ENCODE measurements around the gene PPFIBP1.

PPFIBP1 gene

DNA sequence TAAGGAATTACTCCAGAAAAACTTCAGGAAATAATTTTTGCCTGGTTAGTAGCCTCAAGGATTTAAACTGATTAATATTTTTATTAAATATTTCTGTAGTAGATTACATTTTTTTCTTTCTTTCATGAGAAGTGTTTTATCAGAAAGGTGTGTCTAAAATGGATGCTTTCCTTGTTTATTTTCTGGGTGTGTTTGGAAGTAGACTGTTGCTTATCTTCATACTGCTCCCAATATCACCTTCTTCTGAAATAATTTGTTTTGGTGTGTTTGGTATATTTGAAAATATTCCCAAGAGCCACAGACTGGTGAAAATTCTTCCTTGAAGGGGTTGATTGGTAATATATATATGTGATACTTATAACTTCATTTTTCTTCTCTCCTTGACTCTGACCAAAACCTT, 162.1 kb downstream of the PPFIBP1 start:
- no peak overlapping the region for H3K4me3 ChIP-seq (ENCODE audit: low read depth, low read length)
- DNase-seq (ENCODE audit: low read depth) = no peak

DNA sequence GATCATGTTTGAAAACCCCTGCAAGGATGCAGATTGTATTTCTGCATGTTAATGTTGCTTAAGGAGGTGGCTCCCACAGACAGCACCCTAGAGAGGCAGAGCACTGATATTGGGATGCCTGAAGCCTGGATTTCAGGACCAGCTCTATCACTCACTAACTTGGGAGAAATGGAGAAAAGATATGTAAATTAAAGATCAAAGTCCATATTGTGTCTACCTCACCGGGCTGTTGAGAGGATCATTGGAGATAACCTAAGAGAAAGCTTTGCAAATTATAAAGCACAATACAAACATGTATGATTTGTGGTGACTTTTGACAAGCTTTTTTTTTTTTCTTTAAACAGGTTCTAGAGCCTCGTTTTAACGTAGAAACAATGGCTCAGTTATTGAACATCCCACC, 164.7 kb downstream of the PPFIBP1 start:
- no peak for DNase-seq (ENCODE audit: low read depth)
- H3K4me3 ChIP-seq (ENCODE audit: low read depth, low read length) = no peak overlapping the region

DNA sequence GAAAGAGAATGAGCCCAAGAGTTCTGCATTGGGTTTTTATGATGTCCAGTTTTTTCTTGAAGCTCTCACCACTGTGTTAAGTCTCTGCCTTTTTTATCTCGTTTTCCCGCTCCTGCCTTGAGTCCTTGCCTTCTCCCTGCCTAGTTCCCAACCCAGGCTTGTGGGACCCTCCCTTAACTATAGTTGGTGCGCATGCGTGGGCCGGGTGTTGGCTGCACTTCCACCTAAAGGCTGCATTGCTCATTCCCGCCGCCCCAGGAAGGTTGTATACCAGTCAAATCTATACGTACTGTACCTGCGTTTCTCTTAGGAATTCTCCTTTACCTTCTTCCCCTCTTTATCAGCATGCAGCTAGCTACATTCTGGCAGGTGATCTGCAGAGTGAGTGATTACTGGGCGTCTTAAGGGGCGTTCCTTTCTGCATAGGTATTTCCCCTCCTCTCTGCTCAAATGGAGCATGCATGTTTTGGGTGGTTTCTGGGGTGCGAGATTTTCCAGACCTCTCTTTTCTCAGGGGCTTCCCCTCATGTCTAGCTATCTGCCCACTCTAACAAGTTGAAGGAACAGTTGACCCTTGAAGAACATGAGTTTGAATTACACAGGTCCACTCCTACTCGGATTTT, 165.7 kb downstream of the PPFIBP1 start:
- no peak for DNase-seq (ENCODE audit: low read depth)
- H3K4me3 ChIP-seq (ENCODE audit: low read depth, low read length) = no peak overlapping the region

DNA sequence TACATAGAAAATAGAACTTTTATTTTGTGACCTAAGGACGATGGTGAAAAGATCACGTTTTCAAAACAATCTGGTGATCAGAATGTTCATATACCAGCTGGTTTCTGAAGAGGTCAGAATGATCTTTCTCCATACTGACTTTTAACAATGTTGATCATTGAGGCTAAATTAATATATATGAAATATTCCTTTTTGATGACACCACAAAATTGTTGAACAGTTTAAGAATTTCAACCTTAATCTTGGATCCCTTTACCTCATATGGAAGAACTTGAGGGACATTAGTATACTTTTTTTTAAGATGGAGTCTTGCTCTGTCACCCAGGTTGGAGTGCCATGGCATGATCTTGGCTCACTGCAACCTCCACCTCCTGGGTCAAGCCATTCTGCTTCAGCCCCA, 169.4 kb downstream of the PPFIBP1 start:
- H3K4me3 ChIP-seq (ENCODE audit: low read depth, low read length) = no peak overlapping the region
- no peak for DNase-seq (ENCODE audit: low read depth)

DNA sequence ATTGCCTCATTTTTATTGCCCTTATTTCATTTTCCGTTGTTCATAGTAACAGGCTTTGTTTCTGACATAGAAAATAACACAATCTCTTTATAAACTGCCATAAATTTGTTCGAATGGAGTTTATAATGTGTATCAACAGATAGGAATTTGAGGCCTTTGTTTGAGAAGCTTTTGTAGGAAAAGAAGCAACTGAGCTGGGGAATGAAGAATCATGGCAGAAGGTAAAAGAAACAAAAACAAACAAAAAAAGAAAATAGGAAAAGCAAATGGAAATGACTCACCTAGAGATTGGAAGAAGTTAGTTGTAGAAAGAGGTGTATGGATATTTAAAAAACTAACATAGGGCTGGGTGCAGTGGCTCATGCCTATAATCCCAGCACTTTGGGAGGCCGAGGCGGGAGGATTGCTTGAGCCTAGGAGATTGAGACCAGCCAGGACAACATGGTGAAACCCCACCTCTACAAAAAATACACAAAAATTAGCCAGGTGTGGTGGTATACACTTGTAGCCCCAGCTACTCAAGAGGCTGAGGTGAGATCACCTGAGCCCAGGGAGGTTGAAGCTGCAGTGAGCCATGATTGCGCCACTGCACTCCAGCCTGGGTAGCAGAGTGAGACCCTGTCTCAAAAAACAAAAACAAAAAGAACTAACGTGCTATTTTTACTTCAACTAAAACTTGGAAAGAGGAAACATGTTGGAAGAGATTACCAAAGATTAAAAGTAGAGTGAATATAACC, 171.7 kb downstream of the PPFIBP1 start:
- no peak for DNase-seq (ENCODE audit: low read depth)

DNA sequence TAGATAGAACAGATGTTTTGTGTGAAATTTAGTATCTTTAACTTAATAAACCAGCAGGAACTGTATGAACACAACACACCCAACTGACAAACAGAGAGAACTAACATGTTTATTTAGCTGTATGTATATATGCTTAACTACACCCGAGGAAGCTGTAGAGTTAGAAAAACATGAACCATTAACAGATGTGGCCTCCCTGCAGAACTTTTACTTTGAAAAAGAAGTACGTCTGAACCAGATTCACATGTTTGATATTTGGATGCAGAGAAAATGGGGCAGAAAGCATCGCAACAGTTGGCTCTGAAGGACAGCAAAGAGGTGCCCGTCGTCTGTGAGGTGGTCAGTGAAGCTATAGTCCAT, 172.3 kb downstream of the PPFIBP1 start, which contains the start of gene REP15:
TSS of gene REP15 (plus strand) at position 155 of the 360 bp plus-strand sequence. CDS start at position 271, 116 bp downstream.
- H3K4me3 ChIP-seq (ENCODE audit: low read depth, low read length) = no peak within 1 kb of the TSS
- no peak for DNase-seq (ENCODE audit: low read depth)

More for the DNA sequence above, 171.7 kb downstream of the PPFIBP1 start:
- no peak overlapping the region for H3K4me3 ChIP-seq (ENCODE audit: low read depth, low read length)

DNA sequence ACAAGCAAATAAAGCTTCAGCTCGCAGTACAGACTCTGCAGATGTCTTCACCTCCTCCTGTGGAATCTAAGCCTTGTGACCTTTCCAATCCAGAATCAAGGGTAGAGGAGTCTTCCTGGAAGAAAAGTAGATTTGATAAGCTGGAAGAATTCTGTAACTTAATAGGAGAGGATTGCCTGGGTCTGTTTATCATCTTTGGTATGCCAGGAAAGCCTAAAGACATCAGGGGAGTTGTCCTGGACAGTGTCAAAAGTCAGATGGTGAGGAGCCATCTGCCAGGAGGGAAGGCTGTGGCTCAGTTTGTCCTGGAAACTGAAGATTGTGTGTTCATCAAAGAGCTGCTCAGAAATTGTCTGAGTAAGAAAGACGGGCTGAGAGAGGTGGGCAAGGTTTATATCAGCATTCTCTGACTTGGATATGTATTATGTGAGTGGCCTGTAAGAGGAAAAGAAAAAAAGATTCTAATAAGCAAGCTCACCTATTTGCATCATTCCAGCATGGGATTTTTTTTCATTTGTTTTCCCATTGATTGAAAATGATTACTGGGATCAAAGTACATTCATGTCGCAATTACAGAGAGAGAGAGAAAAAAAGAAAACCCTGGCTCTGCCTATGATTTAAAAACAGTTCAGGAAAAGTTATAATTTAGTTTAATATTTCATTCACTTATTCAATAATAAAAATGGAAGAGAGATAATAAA, 173.0 kb downstream of the PPFIBP1 start:
- H3K4me3 ChIP-seq (ENCODE audit: low read depth, low read length) = no peak overlapping the region
- DNase-seq (ENCODE audit: low read depth) = no peak

DNA sequence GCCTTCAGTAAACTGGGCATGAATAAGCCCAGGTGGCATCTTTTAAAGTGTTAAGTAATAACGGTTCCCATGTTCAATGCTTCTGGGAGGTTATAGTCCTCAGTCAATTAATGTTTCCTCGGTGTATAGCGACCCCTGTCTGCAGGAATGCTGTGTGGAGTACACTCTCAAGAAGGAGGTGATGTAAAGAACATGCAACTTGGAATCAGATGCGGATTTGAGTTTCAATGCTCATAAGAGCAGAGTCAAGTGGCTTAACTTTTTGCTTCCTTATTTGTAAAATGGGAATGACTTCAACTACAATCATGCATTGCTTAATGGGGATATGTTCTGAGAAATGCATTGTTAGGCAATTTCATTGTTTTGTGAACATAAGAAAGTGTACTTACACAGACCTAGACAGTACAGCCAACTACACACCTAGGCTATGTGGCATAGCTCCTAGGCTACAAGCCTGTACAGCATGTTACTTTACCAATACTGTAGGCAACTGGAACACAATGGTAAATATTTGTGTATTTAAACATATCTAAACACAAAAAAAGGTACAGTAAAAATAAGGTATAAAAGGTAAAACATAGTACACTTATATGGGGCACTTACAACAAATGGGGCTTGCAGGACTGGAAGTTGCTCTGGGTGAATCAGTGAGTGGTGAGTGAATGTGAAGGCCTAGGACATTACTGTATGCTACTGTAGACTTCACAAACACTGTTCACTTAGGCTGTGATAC, 179.9 kb downstream of the PPFIBP1 start:
- H3K4me3 ChIP-seq (ENCODE audit: low read depth, low read length) = no peak overlapping the region
- DNase-seq (ENCODE audit: low read depth) = peak; percentile 83

DNA sequence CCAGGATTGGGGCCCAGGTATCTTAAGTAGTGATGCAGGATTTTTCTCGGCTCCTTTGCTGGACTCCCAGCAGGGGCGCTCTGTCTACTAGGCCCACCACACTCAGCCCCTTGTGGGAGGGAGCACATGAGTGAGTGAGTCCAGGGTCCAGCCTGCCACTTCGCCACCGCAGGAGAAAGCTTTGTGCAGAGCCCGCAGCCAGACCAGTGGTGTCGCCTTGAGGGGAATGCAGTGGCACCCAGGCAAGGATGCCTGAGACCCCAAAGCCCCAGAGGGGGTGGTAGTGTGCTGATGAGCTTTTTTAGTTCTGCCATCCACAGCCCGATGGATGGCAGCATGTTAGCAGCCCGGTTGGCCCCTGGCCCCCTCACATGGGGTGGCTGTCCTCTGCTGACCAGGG, 181.3 kb downstream of the PPFIBP1 start:
- no peak overlapping the region for H3K4me3 ChIP-seq (ENCODE audit: low read depth, low read length)
- no peak for DNase-seq (ENCODE audit: low read depth)

DNA sequence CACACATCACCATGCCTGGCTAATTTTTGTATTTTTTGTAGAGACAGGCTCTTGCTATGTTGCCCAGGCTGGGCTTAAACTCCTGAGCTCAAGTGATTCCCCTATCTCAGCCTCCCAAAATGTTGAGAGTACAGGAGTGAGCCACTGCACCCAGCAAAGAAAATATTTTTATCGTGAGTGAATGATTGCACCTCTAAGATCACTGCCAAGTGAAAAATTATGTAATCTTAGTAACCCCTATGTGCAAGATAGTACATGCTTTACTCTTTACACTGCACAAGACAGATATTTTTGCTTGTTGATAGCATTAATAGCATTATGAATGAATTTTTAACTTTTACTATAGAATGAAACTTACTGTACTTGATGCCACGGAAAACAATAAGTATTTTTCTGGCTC, 183.2 kb downstream of the PPFIBP1 start:
- DNase-seq (ENCODE audit: low read depth) = no peak
- no peak overlapping the region for H3K4me3 ChIP-seq (ENCODE audit: low read depth, low read length)

DNA sequence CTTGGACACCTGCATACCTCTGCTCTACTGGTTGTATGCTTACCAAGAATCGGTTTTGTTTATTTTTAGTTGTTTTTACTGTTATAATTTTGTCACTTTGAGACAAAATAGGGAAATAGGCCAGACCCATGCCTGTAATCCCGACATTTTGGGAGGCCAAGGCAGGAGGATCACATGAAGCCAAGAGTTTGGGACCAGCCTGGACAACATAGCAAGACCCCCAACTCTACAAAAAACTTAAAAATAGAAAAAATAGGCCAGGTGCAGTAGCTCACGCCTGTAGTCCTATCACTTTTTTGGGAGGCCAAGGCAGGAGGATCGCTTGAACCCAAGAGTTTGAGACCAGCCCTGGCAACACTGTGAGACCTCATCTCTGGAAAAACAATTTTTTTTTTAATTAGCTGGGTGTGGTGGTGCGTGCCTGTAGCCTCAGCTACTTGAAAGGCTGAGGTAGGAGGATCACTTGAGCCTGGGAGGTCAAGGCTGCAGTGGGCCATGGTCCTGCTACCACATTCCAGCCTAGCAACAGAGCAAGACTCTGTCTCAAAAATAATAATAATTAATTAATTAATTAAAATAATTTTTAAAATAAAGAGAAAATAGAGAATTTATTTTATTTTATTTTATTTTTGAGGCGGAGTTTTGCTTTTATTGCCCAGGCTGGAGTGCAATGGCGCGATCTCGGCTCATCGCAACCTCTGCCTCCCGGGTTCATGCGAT, 185.4 kb downstream of the PPFIBP1 start:
- peak overlapping the region; percentile 95 for H3K4me3 ChIP-seq (ENCODE audit: low read depth, low read length)
- no peak for DNase-seq (ENCODE audit: low read depth)

DNA sequence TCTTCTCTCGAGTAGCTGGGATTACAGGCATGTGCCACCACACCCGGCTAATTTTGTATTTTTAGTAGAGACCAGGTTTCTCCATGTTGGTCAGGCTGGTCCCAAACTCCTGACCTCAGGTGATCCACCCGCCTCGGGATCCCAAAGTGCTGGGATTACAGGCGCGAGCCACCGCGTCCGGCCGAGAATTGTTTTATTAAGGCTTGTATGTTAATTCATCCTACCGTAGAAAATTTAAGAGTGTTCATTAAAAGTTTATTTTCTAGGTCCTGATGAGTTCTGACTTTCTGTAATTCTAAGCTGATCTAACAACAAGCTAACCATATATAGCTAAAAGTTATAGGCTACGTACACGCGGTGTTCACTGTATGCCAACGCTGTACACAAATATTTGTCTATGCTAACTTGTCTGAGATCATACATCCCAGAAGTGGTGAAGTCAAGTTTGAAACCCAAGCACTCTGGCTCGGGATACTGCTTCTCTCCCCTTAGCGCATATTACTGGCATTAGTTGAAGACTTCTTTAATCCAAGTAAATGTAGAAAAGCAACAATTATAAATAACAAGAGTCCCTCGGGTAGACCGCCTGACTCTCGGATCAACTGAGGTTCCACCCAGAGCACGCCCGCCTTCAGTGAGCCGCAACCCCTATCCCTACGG, 186.1 kb downstream of the PPFIBP1 start:
- H3K4me3 ChIP-seq (ENCODE audit: low read depth, low read length) = peak overlapping the region; percentile 95
- DNase-seq (ENCODE audit: low read depth) = peak; percentile 29

DNA sequence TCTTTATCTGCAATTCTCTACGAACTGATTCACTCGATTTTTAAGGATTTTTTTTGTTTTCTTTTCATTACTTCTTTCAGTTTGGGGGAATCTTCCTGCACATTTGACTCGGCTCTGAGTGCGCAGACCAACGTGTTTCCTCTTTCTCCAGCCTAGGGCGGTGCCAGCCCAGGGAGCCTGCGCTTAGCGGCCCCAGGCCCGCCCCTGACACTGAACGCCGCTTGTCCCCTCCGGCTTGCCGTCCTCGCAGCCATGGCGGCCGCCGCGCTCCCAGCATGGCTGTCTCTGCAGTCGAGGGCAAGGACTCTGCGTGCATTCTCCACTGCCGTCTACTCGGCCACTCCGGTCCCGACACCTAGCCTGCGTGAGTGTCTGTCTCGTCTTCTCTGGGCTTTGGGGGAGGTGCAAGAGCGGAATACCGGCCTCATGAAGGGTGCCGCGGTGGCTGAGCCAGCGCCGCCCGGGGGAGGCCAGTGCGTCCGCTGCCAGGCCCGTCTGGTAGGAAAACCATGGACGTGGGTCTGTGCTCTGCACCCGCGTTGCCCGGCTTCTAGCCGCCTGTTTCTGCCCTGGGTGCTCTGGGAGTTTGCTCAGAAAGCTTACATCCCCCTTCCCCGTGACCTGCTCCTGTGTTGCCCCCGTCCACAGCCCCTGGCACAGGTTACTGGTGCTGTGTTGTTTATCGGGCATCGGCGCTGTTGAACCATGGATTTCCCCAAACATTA, 186.7 kb downstream of the PPFIBP1 start, which contains the start of gene MRPS35:
TSS of gene MRPS35 (plus strand) at position 241 of the 725 bp plus-strand sequence. CDS start at position 253, 12 bp downstream.
- DNase-seq (ENCODE audit: low read depth) = peak; percentile 90
- peak within 1 kb of the TSS; percentile 95 for H3K4me3 ChIP-seq (ENCODE audit: low read depth, low read length)

DNA sequence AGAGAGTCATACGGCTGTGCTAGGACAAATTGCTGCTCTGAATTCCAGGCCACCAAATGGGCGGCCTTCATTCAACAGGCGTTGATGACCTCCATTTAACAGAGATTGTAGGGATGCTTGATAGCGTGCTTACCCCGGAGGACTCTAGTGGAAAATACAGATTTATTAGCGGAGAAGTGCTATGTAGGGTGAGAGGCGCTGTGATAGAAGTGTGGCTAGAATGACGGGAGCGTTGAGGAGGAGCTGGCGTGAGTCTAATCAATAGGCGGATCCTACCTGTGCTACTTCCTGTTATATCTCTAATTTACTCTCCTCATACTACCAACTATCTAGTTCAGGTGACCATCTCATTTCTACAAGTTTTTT, 187.3 kb downstream of the PPFIBP1 start:
- H3K4me3 ChIP-seq (ENCODE audit: low read depth, low read length) = peak overlapping the region; percentile 95
- DNase-seq (ENCODE audit: low read depth) = no peak

DNA sequence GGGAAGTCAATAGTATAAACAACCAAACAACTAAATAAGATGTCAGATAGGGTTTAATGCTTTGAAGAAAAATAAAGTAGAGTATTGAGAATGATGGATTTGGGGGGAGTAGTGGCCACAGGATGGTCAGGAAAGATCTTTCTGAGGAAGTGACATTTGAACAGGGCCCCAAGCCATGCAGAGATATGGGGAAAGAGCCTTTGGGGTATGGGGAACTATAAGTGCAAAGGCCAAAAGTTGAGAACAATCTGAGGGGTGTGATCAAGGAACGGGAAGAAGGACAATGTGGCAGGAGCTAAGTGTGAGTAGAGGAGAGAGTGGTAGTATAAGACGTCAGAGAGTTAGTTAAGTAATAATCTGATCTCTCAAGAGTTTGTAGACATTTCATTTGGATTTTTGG, 188.0 kb downstream of the PPFIBP1 start:
- no peak for DNase-seq (ENCODE audit: low read depth)
- peak overlapping the region; percentile 95 for H3K4me3 ChIP-seq (ENCODE audit: low read depth, low read length)

DNA sequence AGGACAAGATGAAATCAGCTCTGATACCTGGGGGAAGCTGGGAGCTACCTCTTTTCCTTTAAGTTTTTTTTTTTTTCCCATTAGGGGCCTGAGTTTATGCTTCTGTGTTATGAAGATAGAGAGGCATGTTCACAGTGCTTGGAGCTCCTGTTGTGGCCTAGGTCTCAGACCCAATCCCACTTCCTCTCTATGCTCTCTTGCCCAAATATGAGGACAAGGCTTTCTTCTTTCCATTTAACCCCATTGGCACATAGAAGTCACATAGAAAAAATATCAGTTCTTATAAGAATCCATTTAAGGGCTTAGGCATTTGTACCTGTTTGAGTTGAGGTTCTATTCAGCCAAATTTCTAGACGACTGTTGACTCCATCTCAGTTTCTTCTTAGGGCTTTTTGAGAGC, 199.2 kb downstream of the PPFIBP1 start:
- DNase-seq (ENCODE audit: low read depth) = no peak
- H3K4me3 ChIP-seq (ENCODE audit: low read depth, low read length) = no peak overlapping the region

DNA sequence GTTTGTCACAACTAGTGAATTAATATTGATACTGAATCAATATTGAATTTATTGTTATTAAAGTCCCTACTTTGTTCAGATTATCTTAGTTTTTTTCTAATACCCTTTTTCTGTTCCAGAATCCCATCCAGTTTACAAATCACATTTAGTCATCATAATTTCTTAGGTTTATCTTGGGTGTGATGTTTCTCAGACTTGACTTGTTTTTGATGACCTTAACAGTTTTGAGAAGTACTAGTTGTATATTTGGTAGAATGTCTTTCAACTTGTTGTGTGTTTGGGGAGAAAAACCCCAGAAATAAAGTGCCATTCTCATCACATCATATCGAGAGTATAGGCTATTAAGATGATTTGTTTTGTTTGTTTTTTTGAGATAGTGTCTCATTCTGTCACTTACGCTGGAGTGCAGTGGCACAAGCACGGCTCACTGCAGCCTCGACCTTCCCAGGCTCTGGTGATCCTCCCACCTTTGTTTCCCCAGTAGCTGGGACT, 206.1 kb downstream of the PPFIBP1 start:
- DNase-seq (ENCODE audit: low read depth) = no peak
- no peak overlapping the region for H3K4me3 ChIP-seq (ENCODE audit: low read depth, low read length)

DNA sequence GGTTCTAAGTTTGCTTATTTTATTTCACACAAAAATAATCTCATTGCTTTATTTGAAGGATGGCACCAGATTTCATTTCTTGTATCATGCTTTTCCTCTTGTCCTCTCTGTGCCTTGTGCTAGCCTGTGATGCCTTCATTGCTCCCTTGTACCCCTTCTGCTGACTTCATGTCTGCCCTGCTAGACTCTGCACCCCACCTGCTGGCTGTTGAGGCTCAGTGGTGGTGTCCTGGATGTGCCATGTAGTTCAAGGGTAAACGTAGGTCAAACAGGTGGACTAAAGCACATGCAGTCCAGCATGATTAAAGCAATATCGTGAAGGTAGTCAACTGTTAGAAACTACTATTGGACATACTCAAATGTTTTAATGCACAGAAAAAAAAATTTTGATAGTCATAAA, 208.3 kb downstream of the PPFIBP1 start:
- DNase-seq (ENCODE audit: low read depth) = no peak

More for the DNA sequence above, 208.3 kb downstream of the PPFIBP1 start:
- H3K4me3 ChIP-seq (ENCODE audit: low read depth, low read length) = no peak overlapping the region
